HepG2 (cell line): ENCODE data around the gene OR13C2. TPM values are rescaled to one million over a fixed set of nuclear protein-coding genes. Genes with fewer than 3 reads are reported as not detected.

Experiments used
- ATAC-seq: fragments of 200-7000 bp; cut with Tn5 transposase; 3 replicates; pipeline ENCODE4 v1.9.1; 2020; ENCODE audit warnings: mild to moderate bottlenecking, moderate library complexity
- BruUV-seq: library from RNA; stranded (reverse); fragments of 400-500 nt; replicated peaks from 2 replicates; lab custom pipeline; 2021; lab: Mats Ljungman, UMichigan
- CTCF ChIA-PET: fragments of 300-600 bp; formaldehyde crosslinking; extraction: SDS; loops from one replicate; lab custom pipeline; 2021; ENCODE audit warnings: low total read pairs, inconsistent platforms, low intra/inter-chr PET ratio; lab: Yijun Ruan, JAX
- POLR2A ChIA-PET: fragments of 350-600 bp; sonication (Branson Sonifier 250); formaldehyde crosslinking; loops from one replicate; lab custom pipeline; 2020; ENCODE audit warnings: antibody characterized with exemption, inconsistent platforms; lab: Yijun Ruan, JAX
- DNase-seq: peaks from one replicate; pipeline ENCODE4 v3.0.0-alpha.2; 2015; ENCODE audit warnings: low spot score
- FAIRE-seq: peaks from 3 replicates; lab custom pipeline; 2011; peaks lifted over from hg19 to GRCh38; lab: Jason Lieb, UNC
- H2AFZ ChIP-seq: one replicate; pipeline ENCODE4 v1.6.1; 2011; ENCODE audit warnings: low read length, inconsistent platforms
- H3K27ac ChIP-seq: fragments of 300-600 bp; 3 replicates; pipeline ENCODE4 v1.8.0; 2011; ENCODE audit warnings: mixed run types, mild to moderate bottlenecking, mixed read lengths, low read length, inconsistent platforms; ENCODE audit not compliant: insufficient read depth; ENCODE audit errors: extremely low read length
- H3K27me3 ChIP-seq, 2 experiments: fragments of 200-600 bp in 1 of 2; 2 replicates in 1 of 2; 3 replicates in 1 of 2; pipeline versions ENCODE4 v1.6.0 to v1.8.0; 2011; ENCODE audit warnings: low read length in 2 of 2, mild to moderate bottlenecking in 2 of 2, moderate library complexity in 2 of 2, inconsistent platforms in 1 of 2; ENCODE audit not compliant: insufficient read depth in 2 of 2, control insufficient read depth in 1 of 2
- H3K36me3 ChIP-seq, 2 experiments: fragments of 200-600 bp in 1 of 2; replicated peaks in 1 of 2; 2 replicates in 1 of 2; 3 replicates in 1 of 2; pipeline versions ENCODE4 v1.5.1 to v1.8.0; 2011; ENCODE audit warnings: low read length in 2 of 2, inconsistent platforms in 1 of 2; ENCODE audit not compliant: insufficient read depth in 2 of 2, control insufficient read depth in 1 of 2
- H3K4me1 ChIP-seq: 2 replicates; pipeline ENCODE4 v1.5.1; 2012; ENCODE audit warnings: low read length, inconsistent platforms; ENCODE audit not compliant: insufficient read depth
- H3K4me2 ChIP-seq: 2 replicates; pipeline ENCODE4 v1.6.0; 2011; ENCODE audit warnings: low read depth, low read length, inconsistent platforms
- H3K4me3 ChIP-seq, 3 experiments: fragments of 200-600 bp in 1 of 3; sonication (generic), shearing (Covaris generic) in 1 of 3; replicated peaks in 1 of 3; 2 replicates each; pipeline ENCODE4 v1.5.1; 2011 to 2016; ENCODE audit warnings: low read length in 3 of 3, inconsistent platforms in 2 of 3, low read depth in 2 of 3, mild to moderate bottlenecking in 2 of 3, control low read depth in 1 of 3, mixed read lengths in 1 of 3; ENCODE audit not compliant: insufficient read depth in 1 of 3
- H3K79me2 ChIP-seq: one replicate; pipeline ENCODE4 v1.6.1; 2011; ENCODE audit warnings: low read length, inconsistent platforms; ENCODE audit not compliant: insufficient read depth
- H3K9ac ChIP-seq: 2 replicates; pipeline ENCODE4 v1.6.0; 2011; ENCODE audit warnings: mild to moderate bottlenecking, low read depth, low read length, inconsistent platforms; ENCODE audit not compliant: insufficient read depth
- H3K9me3 ChIP-seq: 2 replicates; pipeline ENCODE4 v1.5.1; 2012; ENCODE audit warnings: mild to moderate bottlenecking, low read length
- H4K20me1 ChIP-seq: 2 replicates; pipeline ENCODE4 v1.6.0; 2011; ENCODE audit warnings: inconsistent platforms, mild to moderate bottlenecking, low read length, moderate library complexity; ENCODE audit not compliant: insufficient read depth
- GPN1 ChIP-seq: sonication (generic); formaldehyde crosslinking; IDR thresholded peaks from 2 replicates; pipeline ENCODE4 v1.5.1; 2020; ENCODE audit warnings: missing genetic modification reagents, borderline replicate concordance
- KLF12 ChIP-seq: sonication (generic); formaldehyde crosslinking; IDR thresholded peaks from 2 replicates; pipeline ENCODE4 v1.4.0; 2020; ENCODE audit warnings: missing genetic modification reagents, borderline replicate concordance
- MAFG ChIP-seq: sonication (generic); formaldehyde crosslinking; IDR thresholded peaks from 2 replicates; pipeline ENCODE4 v1.5.1; 2020; ENCODE audit warnings: mild to moderate bottlenecking, missing genetic modification reagents
- PAF1 ChIP-seq: IDR thresholded peaks from 2 replicates; pipeline ENCODE4 v1.6.1; 2016; ENCODE audit warnings: missing genetic modification reagents, missing compliant biosample characterization
- PHF5A ChIP-seq: IDR thresholded peaks from one replicate; pipeline ENCODE4 v1.6.1; 2018; ENCODE audit warnings: low read depth, missing genetic modification reagents; ENCODE audit not compliant: unreplicated experiment
- PHF8 ChIP-seq: sonication (generic); formaldehyde crosslinking; IDR thresholded peaks from 2 replicates; pipeline ENCODE4 v1.5.0; 2020; ENCODE audit warnings: missing genetic modification reagents
- SETDB1 ChIP-seq: sonication (generic); formaldehyde crosslinking; IDR thresholded peaks from 2 replicates; pipeline ENCODE4 v1.5.1; 2020; ENCODE audit warnings: missing genetic modification reagents, mild to moderate bottlenecking, borderline replicate concordance
- STAT5B ChIP-seq: sonication (generic); formaldehyde crosslinking; IDR thresholded peaks from 2 replicates; pipeline ENCODE4 v1.4.0; 2020; ENCODE audit warnings: missing genetic modification reagents
- ZNF296 ChIP-seq: sonication (generic); formaldehyde crosslinking; conservative IDR thresholded peaks from 2 replicates; pipeline ENCODE4 v1.5.0; 2020; ENCODE audit warnings: mild to moderate bottlenecking, missing genetic modification reagents
- ZNF674 ChIP-seq: sonication (generic); formaldehyde crosslinking; IDR thresholded peaks from 2 replicates; pipeline ENCODE4 v1.5.0; 2020; ENCODE audit warnings: low read depth, mild to moderate bottlenecking, missing genetic modification reagents
- ZNF792 ChIP-seq: IDR thresholded peaks from 2 replicates; pipeline ENCODE4 v1.6.1; 2016
- WGBS: methylation state at CpG from one replicate; pipeline ENCODE4 v1.1.6; 2017; ENCODE audit warnings: low lambda C conversion rate; 5-methylcytosine and 5-hydroxymethylcytosine counted together
- in situ Hi-C: cut with HindIII; loops from 2 replicates; pipeline ENCODE4 v1.10.0; 2017; ENCODE audit warnings: low pct_unique_long_range_greater_than_20kb; ENCODE audit not compliant: extremely low pct_ligation_motif_present
- intact Hi-C: fragments of 100-400 bp; cut with micrococcal nuclease; formaldehyde crosslinking; loops from one replicate; pipeline ENCODE4 v1.10.0; 2022; ENCODE audit not compliant: unreplicated experiment
- polyA plus RNA-seq, 8 experiments: library from polyadenylated mRNA; depleted of rRNA in 3 of 8; stranded (reverse) in 7 of 8; unstranded in 1 of 8; fragments of >200 nt; fragmentation: Illumina TruSeq in 4 of 8; extraction: Trizol in 4 of 8; gene quantifications; 2 replicates each; pipeline versions ENCODE4 v1.2.1 to v1.2.3, GENCODE V29; 2011 to 2016; ENCODE audit warnings: low read depth in 4 of 8, missing spikeins in 1 of 8, mixed read lengths in 1 of 8; ENCODE audit not compliant: insufficient read depth in 1 of 8
- total RNA-seq, 5 experiments: library from RNA; depleted of rRNA; stranded (reverse); fragments of >200 nt; fragmentation: Illumina TruSeq; extraction: Trizol; gene quantifications; 2 replicates each; pipeline ENCODE4 v1.2.3, GENCODE V29; 2016; ENCODE audit warnings: low read depth in 1 of 5
- TF ChIP-seq, protein P1 (sequence below): sonication (generic); formaldehyde crosslinking; IDR thresholded peaks from 2 replicates; pipeline ENCODE4 v1.5.0; 2020; ENCODE audit warnings: missing genetic modification reagents
- TF ChIP-seq, protein P2 (sequence below): sonication (generic); formaldehyde crosslinking; IDR thresholded peaks from 2 replicates; pipeline ENCODE4 v1.4.0; 2020; ENCODE audit warnings: missing genetic modification reagents
- TF ChIP-seq, protein P3 (sequence below): sonication (generic); formaldehyde crosslinking; IDR thresholded peaks from 2 replicates; pipeline ENCODE4 v1.5.0; 2020; ENCODE audit warnings: mild to moderate bottlenecking, missing genetic modification reagents

The OR13C2 gene
- total and polyA plus RNA-seq, 2 of the 13 experiments (the other 11 are each of a cell fraction or from before 2014, with no cell fraction given), result not detected

DNA sequence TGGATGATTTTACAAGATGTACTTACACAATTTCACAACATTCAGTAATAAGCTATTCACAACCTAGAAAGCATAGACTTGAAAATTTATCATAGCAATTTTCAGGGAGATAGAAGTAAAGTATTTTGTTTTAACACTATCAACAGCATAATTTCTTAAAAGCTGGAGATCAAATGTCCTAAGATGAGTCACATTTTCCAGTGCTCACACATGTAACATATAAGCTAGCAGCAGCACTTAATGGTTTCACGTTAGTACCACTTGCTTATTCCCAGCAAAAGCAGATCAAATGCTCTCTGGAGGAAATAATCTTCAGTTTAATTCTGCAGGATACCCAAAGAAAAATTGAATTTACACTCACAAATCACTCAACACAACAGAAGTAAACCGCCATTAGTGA, 30.0 kb downstream of the OR13C2 start:
- BruUV-seq, result no TSS peak
- no peak overlapping the region for H2AFZ ChIP-seq
- no peaks in the 10 kb centered on the region for H3K4me1 ChIP-seq
- no peaks in the 10 kb centered on the region for H3K79me2 ChIP-seq
- no peak overlapping the region for H3K9ac ChIP-seq
- ATAC-seq (no peak), FAIRE-seq (no peak), DNase-seq (no peak)
- no peaks in the 10 kb centered on the region for H4K20me1 ChIP-seq
- no peak overlapping the region for H3K4me3 ChIP-seq
- no peak overlapping the region for H3K4me2 ChIP-seq
- H3K9me3 ChIP-seq, result no peaks in the 10 kb centered on the region; the same call in 1 of the 2 replicates
- TF ChIP-seq, protein P1, sequence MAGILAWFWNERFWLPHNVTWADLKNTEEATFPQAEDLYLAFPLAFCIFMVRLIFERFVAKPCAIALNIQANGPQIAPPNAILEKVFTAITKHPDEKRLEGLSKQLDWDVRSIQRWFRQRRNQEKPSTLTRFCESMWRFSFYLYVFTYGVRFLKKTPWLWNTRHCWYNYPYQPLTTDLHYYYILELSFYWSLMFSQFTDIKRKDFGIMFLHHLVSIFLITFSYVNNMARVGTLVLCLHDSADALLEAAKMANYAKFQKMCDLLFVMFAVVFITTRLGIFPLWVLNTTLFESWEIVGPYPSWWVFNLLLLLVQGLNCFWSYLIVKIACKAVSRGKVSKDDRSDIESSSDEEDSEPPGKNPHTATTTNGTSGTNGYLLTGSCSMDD (CRISPR knock-in tag), result no peak
- TF ChIP-seq PAF1 (CRISPR knock-in tag) (no peak), MAFG (CRISPR knock-in tag) (no peak), ZNF792 (CRISPR knock-in tag) (no peak), KLF12 (CRISPR knock-in tag) (no peak), ZNF296 (no peak), PHF5A (no peak), STAT5B (CRISPR knock-in tag) (no peak), SETDB1 (CRISPR knock-in tag) (no peak), GPN1 (CRISPR knock-in tag) (no peak), PHF8 (CRISPR knock-in tag) (no peak), ZNF674 (no peak)
- TF ChIP-seq, protein P2, sequence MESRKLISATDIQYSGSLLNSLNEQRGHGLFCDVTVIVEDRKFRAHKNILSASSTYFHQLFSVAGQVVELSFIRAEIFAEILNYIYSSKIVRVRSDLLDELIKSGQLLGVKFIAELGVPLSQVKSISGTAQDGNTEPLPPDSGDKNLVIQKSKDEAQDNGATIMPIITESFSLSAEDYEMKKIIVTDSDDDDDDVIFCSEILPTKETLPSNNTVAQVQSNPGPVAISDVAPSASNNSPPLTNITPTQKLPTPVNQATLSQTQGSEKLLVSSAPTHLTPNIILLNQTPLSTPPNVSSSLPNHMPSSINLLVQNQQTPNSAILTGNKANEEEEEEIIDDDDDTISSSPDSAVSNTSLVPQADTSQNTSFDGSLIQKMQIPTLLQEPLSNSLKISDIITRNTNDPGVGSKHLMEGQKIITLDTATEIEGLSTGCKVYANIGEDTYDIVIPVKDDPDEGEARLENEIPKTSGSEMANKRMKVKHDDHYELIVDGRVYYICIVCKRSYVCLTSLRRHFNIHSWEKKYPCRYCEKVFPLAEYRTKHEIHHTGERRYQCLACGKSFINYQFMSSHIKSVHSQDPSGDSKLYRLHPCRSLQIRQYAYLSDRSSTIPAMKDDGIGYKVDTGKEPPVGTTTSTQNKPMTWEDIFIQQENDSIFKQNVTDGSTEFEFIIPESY (CRISPR knock-in tag), result no peak
- TF ChIP-seq, protein P3, sequence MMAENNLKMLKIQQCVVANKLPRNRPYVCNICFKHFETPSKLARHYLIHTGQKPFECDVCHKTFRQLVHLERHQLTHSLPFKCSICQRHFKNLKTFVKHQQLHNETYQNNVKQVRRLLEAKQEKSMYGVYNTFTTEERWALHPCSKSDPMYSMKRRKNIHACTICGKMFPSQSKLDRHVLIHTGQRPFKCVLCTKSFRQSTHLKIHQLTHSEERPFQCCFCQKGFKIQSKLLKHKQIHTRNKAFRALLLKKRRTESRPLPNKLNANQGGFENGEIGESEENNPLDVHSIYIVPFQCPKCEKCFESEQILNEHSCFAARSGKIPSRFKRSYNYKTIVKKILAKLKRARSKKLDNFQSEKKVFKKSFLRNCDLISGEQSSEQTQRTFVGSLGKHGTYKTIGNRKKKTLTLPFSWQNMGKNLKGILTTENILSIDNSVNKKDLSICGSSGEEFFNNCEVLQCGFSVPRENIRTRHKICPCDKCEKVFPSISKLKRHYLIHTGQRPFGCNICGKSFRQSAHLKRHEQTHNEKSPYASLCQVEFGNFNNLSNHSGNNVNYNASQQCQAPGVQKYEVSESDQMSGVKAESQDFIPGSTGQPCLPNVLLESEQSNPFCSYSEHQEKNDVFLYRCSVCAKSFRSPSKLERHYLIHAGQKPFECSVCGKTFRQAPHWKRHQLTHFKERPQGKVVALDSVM (CRISPR knock-in tag), result no peak
- ChIA-PET CTCF (no interaction called here), POLR2A (no interaction called here)
- WGBS, result 5% methylated on average over 2 of the region's 2 CpGs
- in situ Hi-C loops (no loop called here), intact Hi-C loops (no loop called here)
- no peaks in the 10 kb centered on the region for H3K27me3 ChIP-seq
- H3K36me3 ChIP-seq, result no peaks in the 10 kb centered on the region
- H3K27ac ChIP-seq, result no peak overlapping the region
